K562 (cell line): ENCODE results near the gene RETREG2. TPM values are rescaled to one million over a fixed set of nuclear protein-coding genes. Genes with fewer than 3 reads are reported as not detected.
A peak's percentile ranks its signal among the peaks of the same experiment; 100 is the strongest.

Source experiments
- CBFA2T3 ChIP-seq: fragments of 450-650 bp; IDR thresholded peaks from 2 replicates; pipeline ENCODE4 v1.6.1; 2017
- CREB1 ChIP-seq, 2 experiments: sonication (generic) in 1 of 2; formaldehyde crosslinking in 1 of 2; IDR thresholded peaks; 2 replicates each; pipeline versions ENCODE4 v1.6.1 to v1.8.0; 2012 to 2022; ENCODE audit warnings: inconsistent platforms in 1 of 2, mild to moderate bottlenecking in 1 of 2, missing genetic modification reagents in 1 of 2, moderate library complexity in 1 of 2
- ETV5 ChIP-seq: sonication (generic); formaldehyde crosslinking; IDR thresholded peaks from 2 replicates; pipeline ENCODE4 v1.4.0; 2020; ENCODE audit warnings: low read depth, mild to moderate bottlenecking, missing genetic modification reagents
- GATAD2B ChIP-seq: fragments of 450-650 bp; IDR thresholded peaks from 2 replicates; pipeline ENCODE4 v1.6.1; 2017; ENCODE audit warnings: mild to moderate bottlenecking, borderline replicate concordance
- HNRNPK ChIP-seq: fragments of 200-400 bp; formaldehyde crosslinking; IDR thresholded peaks from one replicate; pipeline ENCODE4 v1.6.1; 2018; ENCODE audit warnings: mild to moderate bottlenecking, low read depth, low read length; ENCODE audit not compliant: poor library complexity, severe bottlenecking
- HNRNPL ChIP-seq: fragments of 200-400 bp; formaldehyde crosslinking; IDR thresholded peaks from 2 replicates; pipeline ENCODE4 v1.6.1; 2017; ENCODE audit warnings: low read depth, mild to moderate bottlenecking, low read length
- KLF13 ChIP-seq: fragments of 450-650 bp; IDR thresholded peaks from 2 replicates; pipeline ENCODE4 v1.6.1; 2016; ENCODE audit warnings: missing genetic modification characterization, low read depth, mild to moderate bottlenecking, missing compliant biosample characterization, moderate library complexity, borderline replicate concordance
- MYC ChIP-seq, 2 experiments: fragments of 250-450 bp in 1 of 2; sonication (Bioruptor Pico) in 1 of 2; IDR thresholded peaks; 2 replicates each; pipeline versions ENCODE4 v1.5.1 to v1.6.1; 2012 to 2021; ENCODE audit warnings: low read depth in 2 of 2, borderline replicate concordance in 1 of 2, improper control_type of control experiment in 1 of 2, low read length in 1 of 2, mild to moderate bottlenecking in 1 of 2, moderate library complexity in 1 of 2
- NR3C1 ChIP-seq: sonication (generic); formaldehyde crosslinking; IDR thresholded peaks from 2 replicates; pipeline ENCODE4 v1.8.1; 2022; ENCODE audit warnings: missing genetic modification reagents
- PRDM10 ChIP-seq: fragments of 450-650 bp; IDR thresholded peaks from 2 replicates; pipeline ENCODE4 v1.6.1; 2018; ENCODE audit not compliant: partially characterized antibody
- STAT6 ChIP-seq: sonication (generic); formaldehyde crosslinking; IDR thresholded peaks from 2 replicates; pipeline ENCODE4 v1.8.1; 2023; ENCODE audit warnings: mild to moderate bottlenecking, missing genetic modification reagents
- ZC3H4 ChIP-seq: sonication (generic); formaldehyde crosslinking; IDR thresholded peaks from 2 replicates; pipeline ENCODE4 v1.9.0; 2021; ENCODE audit warnings: missing genetic modification reagents, borderline replicate concordance
- ZNF280A ChIP-seq: fragments of 450-650 bp; IDR thresholded peaks from 2 replicates; pipeline ENCODE4 v1.6.1; 2018; ENCODE audit warnings: mild to moderate bottlenecking, low read depth; ENCODE audit not compliant: partially characterized antibody
- ZNF584 ChIP-seq: fragments of 200-800 bp; sonication (Bioruptor generic); IDR thresholded peaks from 2 replicates; pipeline ENCODE4 v1.6.1; 2016; ENCODE audit warnings: low read depth, mild to moderate bottlenecking, missing genetic modification characterization, missing compliant biosample characterization
- polyA plus RNA-seq, 8 experiments: library from polyadenylated mRNA; depleted of rRNA in 4 of 8; stranded (reverse) in 5 of 8; unstranded in 3 of 8; fragments of >200 nt; fragmentation: Nextera tagmentation in 2 of 8; fragmentation: Illumina TruSeq in 1 of 8; extraction: Ambion mirVana in 2 of 8; extraction: Trizol in 1 of 8; gene quantifications; 2 replicates each; pipeline versions ENCODE4 v1.2.1 to v1.2.3, GENCODE V29; 2011 to 2014; ENCODE audit warnings: inconsistent platforms in 1 of 8, missing spikeins in 1 of 8
- total RNA-seq, 7 experiments: library from RNA; depleted of rRNA in 6 of 7; stranded (reverse); fragments of >200 nt in 6 of 7; fragmentation: Illumina TruSeq in 2 of 7; extraction: Trizol in 2 of 7; gene quantifications; 2 replicates each; pipeline versions ENCODE4 v1.2.1 to v1.2.3, GENCODE V29; 2011 to 2021; ENCODE audit warnings: low replicate concordance in 1 of 7
- TF ChIP-seq, protein P1 (sequence below): fragments of 450-650 bp; IDR thresholded peaks from one replicate; pipeline ENCODE4 v1.6.1; 2018; ENCODE audit warnings: mild to moderate bottlenecking, moderate library complexity; ENCODE audit not compliant: partially characterized antibody

Gene RETREG2
- total and polyA plus RNA-seq, 9 of the 15 experiments (the other 6 are each of a cell fraction or from before 2014, with no cell fraction given) = 4.9 to 40.1 (median 19.2) TPM

DNA sequence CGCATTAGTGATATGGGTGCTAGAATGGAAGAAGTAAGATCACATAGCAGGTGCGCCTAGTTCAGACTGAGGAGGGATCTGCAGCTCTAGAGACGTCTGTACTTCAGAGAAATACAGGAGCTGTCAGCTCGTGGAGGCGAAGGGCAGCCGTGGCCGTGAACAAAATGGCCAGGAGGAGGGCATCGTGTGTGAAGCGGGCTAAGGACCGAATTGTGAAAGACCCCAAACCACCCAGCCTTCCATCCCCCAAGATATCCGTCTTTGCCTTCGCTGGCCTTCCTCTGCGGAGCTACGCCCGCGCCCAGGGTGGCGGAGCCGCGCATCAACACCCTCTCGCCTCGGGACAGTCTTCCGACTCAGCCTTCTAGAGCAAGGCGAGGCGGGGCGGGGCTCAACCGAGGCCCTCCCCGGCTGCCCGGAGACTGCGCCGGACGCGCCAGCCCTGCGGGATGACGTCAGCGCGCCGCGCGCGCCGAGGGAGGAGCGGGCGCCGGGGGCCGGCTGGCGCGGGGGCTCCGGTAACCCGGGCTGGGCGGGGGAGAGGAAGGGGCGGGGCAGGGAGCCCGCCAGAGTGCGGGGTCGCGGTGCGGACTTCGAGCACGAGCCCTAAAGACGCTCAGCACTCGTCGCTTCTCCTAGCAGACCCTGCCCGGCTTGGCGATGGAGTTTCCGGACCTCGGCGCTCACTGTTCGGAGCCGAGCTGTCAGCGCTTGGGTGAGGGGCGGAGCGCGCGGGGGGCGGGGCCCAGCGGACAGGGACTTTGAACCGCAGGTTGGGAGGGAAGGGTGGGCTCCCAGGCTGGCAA is 28.5 kb downstream of the RETREG2 start, which contains the start of gene ZFAND2B (continued):
- TF ChIP-seq STAT6 (CRISPR knock-in tag) (no peak), NR3C1 (CRISPR knock-in tag) (no peak), PRDM10 (no peak), GATAD2B (0 out of 2 replicates have a peak, but pooled peaks have one; percentile 50), ZNF584 (CRISPR knock-in tag) (no peak), CBFA2T3 (no peak), HNRNPK (no peak), HNRNPL (no peak), ZNF280A (no peak), MYC (IDR thresholded peaks at IDR 0.05; ENCODE audit: low read depth, low read length) (peak; percentile 55; the same call in 1 of the 2 replicates), MYC (CRISPR knock-in tag; IDR thresholded peaks at IDR 0.05; ENCODE audit: borderline replicate concordance, low read depth) (no peak), ETV5 (0 out of 2 replicates have a peak, but pooled peaks have one; percentile 3), ZC3H4 (CRISPR knock-in tag) (no peak), CREB1 (IDR thresholded peaks at IDR 0.05) (peak; percentile 83), CREB1 (CRISPR knock-in tag; IDR thresholded peaks at IDR 0.05) (peak; percentile 64; the same call in 1 of the 2 replicates), KLF13 (tag) (no peak)
- TF ChIP-seq, protein P1, sequence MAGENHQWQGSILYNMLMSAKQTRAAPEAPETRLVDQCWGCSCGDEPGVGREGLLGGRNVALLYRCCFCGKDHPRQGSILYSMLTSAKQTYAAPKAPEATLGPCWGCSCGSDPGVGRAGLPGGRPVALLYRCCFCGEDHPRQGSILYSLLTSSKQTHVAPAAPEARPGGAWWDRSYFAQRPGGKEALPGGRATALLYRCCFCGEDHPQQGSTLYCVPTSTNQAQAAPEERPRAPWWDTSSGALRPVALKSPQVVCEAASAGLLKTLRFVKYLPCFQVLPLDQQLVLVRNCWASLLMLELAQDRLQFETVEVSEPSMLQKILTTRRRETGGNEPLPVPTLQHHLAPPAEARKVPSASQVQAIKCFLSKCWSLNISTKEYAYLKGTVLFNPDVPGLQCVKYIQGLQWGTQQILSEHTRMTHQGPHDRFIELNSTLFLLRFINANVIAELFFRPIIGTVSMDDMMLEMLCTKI = no peak
